MCF 10A (cell line): Measurements from ENCODE around the gene GTSE1. TPM values are rescaled to one million over a fixed set of nuclear protein-coding genes. Genes with fewer than 3 reads are reported as not detected.

Experiments used
- BruUV-seq: library from RNA; stranded (reverse); fragments of 400-500 nt; replicated peaks from 2 replicates; lab custom pipeline; 2021; lab: Mats Ljungman, UMichigan
- CTCF ChIA-PET: fragments of 300-600 bp; sonication (Branson Sonifier 250); formaldehyde crosslinking; extraction: SDS; loops from one replicate; lab custom pipeline; 2021; ENCODE audit warnings: antibody characterized with exemption, inconsistent platforms; lab: Yijun Ruan, JAX
- POLR2A ChIA-PET: fragments of 300-600, 350-650 bp; sonication (Branson Sonifier 250); formaldehyde crosslinking; extraction: SDS; loops from one replicate; lab custom pipeline; 2020; ENCODE audit warnings: antibody characterized with exemption, inconsistent platforms; lab: Yijun Ruan, JAX
- DNase-seq: peaks from one replicate; pipeline ENCODE4 v3.0.0-alpha.2; 2018; ENCODE audit not compliant: unreplicated experiment
- H3K27ac Mint-ChIP-seq: one replicate; pipeline ENCODE4 v1.8.0; 2022; ENCODE audit warnings: mild to moderate bottlenecking, low read depth, mixed read lengths; ENCODE audit not compliant: unreplicated experiment
- H3K27me3 Mint-ChIP-seq: one replicate; pipeline ENCODE4 v1.8.0; 2022; ENCODE audit warnings: mixed read lengths; ENCODE audit not compliant: insufficient read depth, unreplicated experiment
- H3K36me3 Mint-ChIP-seq: one replicate; pipeline ENCODE4 v1.8.0; 2022; ENCODE audit warnings: mild to moderate bottlenecking, moderate library complexity, mixed read lengths; ENCODE audit not compliant: insufficient read depth, unreplicated experiment
- H3K4me1 Mint-ChIP-seq: one replicate; pipeline ENCODE4 v1.8.0; 2022; ENCODE audit warnings: mixed read lengths; ENCODE audit not compliant: insufficient read depth, unreplicated experiment
- H3K4me3 Mint-ChIP-seq: one replicate; pipeline ENCODE4 v1.8.0; 2022; ENCODE audit warnings: mild to moderate bottlenecking, moderate library complexity, mixed read lengths; ENCODE audit not compliant: unreplicated experiment
- H3K9me3 Mint-ChIP-seq: one replicate; pipeline ENCODE4 v1.8.0; 2022; ENCODE audit warnings: mixed read lengths; ENCODE audit not compliant: unreplicated experiment
- intact Hi-C: fragments of 100-400 bp; cut with micrococcal nuclease; formaldehyde crosslinking; loops from 2 replicates; pipeline ENCODE4 v1.14.1; 2022
- total RNA-seq: library from RNA; stranded (reverse); gene quantifications from 2 replicates; pipeline ENCODE4 v1.2.3, GENCODE V29; 2022
- TF ChIP-seq, protein P1 (sequence below): fragments of 200-600 bp; IDR thresholded peaks from one replicate; pipeline ENCODE4 v1.8.0; 2022; ENCODE audit warnings: antibody characterized with exemption, mild to moderate bottlenecking; ENCODE audit not compliant: unreplicated experiment

Gene GTSE1
- total RNA-seq, 1 experiment from 2014 or later: 19.9 TPM

GRCh38 chr22:46366801-46367706 is 70.4 kb downstream of the GTSE1 start:
- no peaks in the 10 kb centered on the region for H3K9me3 Mint-ChIP-seq
- H3K36me3 Mint-ChIP-seq: peaks cover 29% of the 10 kb centered on the region
- H3K27me3 Mint-ChIP-seq: no peaks in the 10 kb centered on the region
- H3K27ac Mint-ChIP-seq: no peak overlapping the region
- ChIA-PET CTCF (interaction anchor here (0.5 to 4.4 kb wide), 40 partner anchors 8 to 424 kb away, joined by 3 to 87 read pairs (median 4); no protein-coding TSS in a partner anchor), POLR2A (interaction anchor here (0.7 to 2.8 kb wide), 5 partner anchors 10 to 1994 kb away, joined by 3 to 21 read pairs (median 3); no protein-coding TSS in a partner anchor)
- no peak for DNase-seq
- H3K4me1 Mint-ChIP-seq: peaks cover 6% of the 10 kb centered on the region
- BruUV-seq: no TSS peak
- intact Hi-C loops: loop anchor here (1.0 kb wide), 2 partner anchors 171 to 175 kb away; no protein-coding TSS in a partner anchor
- H3K4me3 Mint-ChIP-seq: no peak overlapping the region
- TF ChIP-seq, protein P1, sequence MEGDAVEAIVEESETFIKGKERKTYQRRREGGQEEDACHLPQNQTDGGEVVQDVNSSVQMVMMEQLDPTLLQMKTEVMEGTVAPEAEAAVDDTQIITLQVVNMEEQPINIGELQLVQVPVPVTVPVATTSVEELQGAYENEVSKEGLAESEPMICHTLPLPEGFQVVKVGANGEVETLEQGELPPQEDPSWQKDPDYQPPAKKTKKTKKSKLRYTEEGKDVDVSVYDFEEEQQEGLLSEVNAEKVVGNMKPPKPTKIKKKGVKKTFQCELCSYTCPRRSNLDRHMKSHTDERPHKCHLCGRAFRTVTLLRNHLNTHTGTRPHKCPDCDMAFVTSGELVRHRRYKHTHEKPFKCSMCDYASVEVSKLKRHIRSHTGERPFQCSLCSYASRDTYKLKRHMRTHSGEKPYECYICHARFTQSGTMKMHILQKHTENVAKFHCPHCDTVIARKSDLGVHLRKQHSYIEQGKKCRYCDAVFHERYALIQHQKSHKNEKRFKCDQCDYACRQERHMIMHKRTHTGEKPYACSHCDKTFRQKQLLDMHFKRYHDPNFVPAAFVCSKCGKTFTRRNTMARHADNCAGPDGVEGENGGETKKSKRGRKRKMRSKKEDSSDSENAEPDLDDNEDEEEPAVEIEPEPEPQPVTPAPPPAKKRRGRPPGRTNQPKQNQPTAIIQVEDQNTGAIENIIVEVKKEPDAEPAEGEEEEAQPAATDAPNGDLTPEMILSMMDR: no peak

DNA sequence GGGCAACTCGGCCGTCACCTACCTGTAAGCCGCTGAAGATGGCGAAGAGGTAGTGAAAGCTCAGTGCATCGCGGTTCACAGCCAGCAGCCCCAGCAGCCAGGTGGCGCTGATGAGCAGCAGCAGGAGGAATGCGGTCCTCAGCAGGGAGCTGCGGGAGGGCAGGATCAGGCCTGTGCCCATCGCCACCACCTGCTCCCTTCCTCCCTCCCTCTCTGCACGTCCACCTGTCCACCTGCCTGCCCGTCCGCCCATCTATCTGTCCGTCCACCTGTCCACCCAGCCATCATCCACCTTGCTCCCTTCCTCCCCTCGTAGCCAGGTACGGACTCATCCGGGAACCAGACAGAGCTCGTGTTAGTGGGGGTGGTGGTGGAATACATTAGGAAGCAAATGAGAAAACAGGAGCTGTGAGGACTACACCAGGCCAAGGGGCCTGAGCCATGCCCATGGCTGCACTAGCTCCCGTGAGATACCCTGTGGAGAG is 71.1 kb downstream of the GTSE1 start:
- no TSS peak for BruUV-seq
- Mint-ChIP-seq H3K27ac (no peak overlapping the region), H3K4me1 (peaks cover 6% of the 10 kb centered on the region), H3K4me3 (no peak overlapping the region), H3K9me3 (no peaks in the 10 kb centered on the region), H3K27me3 (no peaks in the 10 kb centered on the region), H3K36me3 (peaks cover 26% of the 10 kb centered on the region)
- TF ChIP-seq, protein P1: peak; percentile 93
- intact Hi-C loops: loop anchor here (1.0 kb wide), 2 partner anchors 171 to 175 kb away; no protein-coding TSS in a partner anchor
- CTCF ChIA-PET: interaction anchor here (0.6 to 4.4 kb wide), 55 partner anchors 9 to 374 kb away, joined by 3 to 87 read pairs (median 4); no protein-coding TSS in a partner anchor
- POLR2A ChIA-PET: interaction anchor here (0.7 to 2.8 kb wide), 6 partner anchors 11 to 1995 kb away, joined by 3 to 21 read pairs (median 3); no protein-coding TSS in a partner anchor
- peak; percentile 64 for DNase-seq

GRCh38 chr22:46368422-46368821 is 71.8 kb downstream of the GTSE1 start:
- Mint-ChIP-seq H3K4me1 (peaks cover 6% of the 10 kb centered on the region), H3K27me3 (no peaks in the 10 kb centered on the region)
- no TSS peak for BruUV-seq

More at GRCh38 chr22:46368422-46368821, 71.8 kb downstream of the GTSE1 start:
- POLR2A ChIA-PET: interaction anchor here (0.7 to 2.8 kb wide), 5 partner anchors 12 to 178 kb away, joined by 3 to 21 read pairs (median 3); no protein-coding TSS in a partner anchor
- DNase-seq: no peak
- H3K27ac Mint-ChIP-seq: no peak overlapping the region
- no peaks in the 10 kb centered on the region for H3K9me3 Mint-ChIP-seq
- intact Hi-C loops: no loop called here
- H3K36me3 Mint-ChIP-seq: peaks cover 20% of the 10 kb centered on the region
- CTCF ChIA-PET: interaction anchor here (0.6 to 4.4 kb wide), 39 partner anchors 9 to 374 kb away, joined by 3 to 87 read pairs (median 4); no protein-coding TSS in a partner anchor
- TF ChIP-seq, protein P1: no peak
- H3K4me3 Mint-ChIP-seq: no peak overlapping the region
